IMR-90 (cell line): ENCODE measurements around the gene MPG.

Source experiments
- CTCF ChIP-seq: conservative IDR thresholded peaks from 2 replicates; pipeline ENCODE4 v1.5.1; 2012; ENCODE audit warnings: mild to moderate bottlenecking, low read depth, low read length, improper control_type of control experiment
- MAZ ChIP-seq: IDR thresholded peaks from 2 replicates; pipeline ENCODE4 v1.6.1; 2012; ENCODE audit warnings: low read depth, mild to moderate bottlenecking, low read length, improper control_type of control experiment, moderate library complexity, borderline replicate concordance
- POLR2A ChIP-seq: IDR thresholded peaks from 2 replicates; pipeline ENCODE4 v1.6.1; 2012; ENCODE audit warnings: mild to moderate bottlenecking, low read depth, low read length
- RAD21 ChIP-seq: IDR thresholded peaks from 2 replicates; pipeline ENCODE4 v1.6.1; 2012; ENCODE audit warnings: low read length, improper control_type of control experiment
- SMC3 ChIP-seq: fragments of 150-350 bp; IDR thresholded peaks from 2 replicates; pipeline ENCODE4 v1.6.1; 2016; ENCODE audit warnings: low read depth, mild to moderate bottlenecking, antibody characterized with exemption, low read length, moderate library complexity

GRCh38 chr16:83060-83603, 5.1 kb downstream of the MPG start:
- TF ChIP-seq SMC3 (no peak), MAZ (no peak), CTCF (no peak), POLR2A (no peak), RAD21 (no peak)
